K562 (cell line): ENCODE data around the gene SDCBP2. TPM values are rescaled to one million over a fixed set of nuclear protein-coding genes. Genes with fewer than 3 reads are reported as not detected.
A peak's percentile ranks its signal among the peaks of the same experiment; 100 is the strongest.

Source experiments
- ATAC-seq: fragments of 200-7000 bp; cut with Tn5 transposase; 3 replicates; pipeline ENCODE4 v1.9.1; 2020; ENCODE audit warnings: moderate library complexity
- BruUV-seq: library from RNA; stranded (reverse); fragments of 400-500 nt; replicated peaks from 2 replicates; lab custom pipeline; 2021; lab: Mats Ljungman, UMichigan
- CTCF ChIA-PET: fragments of 300-600 bp; formaldehyde crosslinking; extraction: SDS; loops from one replicate; lab custom pipeline; 2021; ENCODE audit warnings: low intra/inter-chr PET ratio; lab: Yijun Ruan, JAX
- POLR2A ChIA-PET: fragments of 300-600, 350-650 bp; sonication (Branson Sonifier 250); formaldehyde crosslinking; extraction: SDS; loops from one replicate; lab custom pipeline; 2021; ENCODE audit warnings: antibody characterized with exemption, inconsistent platforms; lab: Yijun Ruan, JAX
- DNase-seq, 4 experiments: peaks; one replicate each; pipeline versions ENCODE4 v3.0.0 to v3.0.0-alpha.2; 2011 to 2018; ENCODE audit warnings: low spot score in 3 of 4, mixed read lengths in 3 of 4; ENCODE audit errors: extremely low read depth in 1 of 4
- FAIRE-seq: peaks from 2 replicates; lab custom pipeline; 2011; peaks lifted over from hg19 to GRCh38; lab: Jason Lieb, UNC
- H2AFZ ChIP-seq: 2 replicates; pipeline ENCODE4 v1.6.0; 2011; ENCODE audit warnings: low read depth, low read length, control low read depth, inconsistent platforms
- H3K27ac ChIP-seq: fragments of 200-600 bp; 3 replicates; pipeline ENCODE4 v1.8.0; 2011; ENCODE audit warnings: low read depth, mild to moderate bottlenecking, control low read depth, inconsistent platforms, low read length, moderate library complexity, mixed read lengths; ENCODE audit errors: extremely low read depth
- H3K27me3 ChIP-seq, 2 experiments: fragments of 300-600 bp in 1 of 2; 2 replicates in 1 of 2; 3 replicates in 1 of 2; pipeline versions ENCODE4 v1.6.0 to v1.8.0; 2011; ENCODE audit warnings: inconsistent platforms in 2 of 2, low read length in 2 of 2, mild to moderate bottlenecking in 1 of 2, mixed read lengths in 1 of 2, moderate library complexity in 1 of 2; ENCODE audit not compliant: control insufficient read depth in 2 of 2, insufficient read depth in 2 of 2
- H3K36me3 ChIP-seq: fragments of 300-600 bp; 3 replicates; pipeline ENCODE4 v1.8.0; 2011; ENCODE audit warnings: mild to moderate bottlenecking, low read length, inconsistent platforms; ENCODE audit not compliant: control insufficient read depth, insufficient read depth
- H3K4me1 ChIP-seq, 2 experiments: fragments of 200-600 bp in 1 of 2; replicated peaks in 1 of 2; 2 replicates in 1 of 2; 3 replicates in 1 of 2; pipeline versions ENCODE4 v1.5.1 to v1.8.0; 2011; ENCODE audit warnings: inconsistent platforms in 2 of 2, low read length in 2 of 2, mild to moderate bottlenecking in 1 of 2, mixed read lengths in 1 of 2, moderate library complexity in 1 of 2; ENCODE audit not compliant: control insufficient read depth in 2 of 2, insufficient read depth in 2 of 2
- H3K4me2 ChIP-seq: 2 replicates; pipeline ENCODE4 v1.6.1; 2011; ENCODE audit warnings: low read length, control low read depth, inconsistent platforms, mixed read lengths; ENCODE audit not compliant: insufficient read depth
- H3K4me3 ChIP-seq: fragments of 200-600 bp; sonication (generic), shearing (Covaris generic); 2 replicates; pipeline ENCODE4 v1.5.1; 2016; ENCODE audit warnings: control low read depth, inconsistent platforms
- H3K79me2 ChIP-seq: fragments of 200-600 bp; 3 replicates; pipeline ENCODE4 v1.8.0; 2011; ENCODE audit warnings: low read length, inconsistent platforms; ENCODE audit not compliant: control insufficient read depth, insufficient read depth
- H3K9ac ChIP-seq, 2 experiments: 2 replicates each; pipeline versions ENCODE4 v1.6.0 to v1.6.1; 2011; ENCODE audit warnings: low read depth in 2 of 2, low read length in 2 of 2, control low read depth in 1 of 2, inconsistent platforms in 1 of 2, mild to moderate bottlenecking in 1 of 2, mixed read lengths in 1 of 2; ENCODE audit not compliant: insufficient read depth in 1 of 2
- H3K9me1 ChIP-seq: one replicate; pipeline ENCODE4 v1.6.0; 2011; ENCODE audit warnings: inconsistent platforms, mild to moderate bottlenecking, low read length, moderate library complexity; ENCODE audit not compliant: control insufficient read depth, insufficient read depth
- H3K9me3 ChIP-seq: replicated peaks from 2 replicates; pipeline ENCODE4 v1.5.1; 2011; ENCODE audit warnings: low read depth, low read length, inconsistent platforms; ENCODE audit not compliant: control insufficient read depth, insufficient read depth
- H4K20me1 ChIP-seq: replicated peaks from 2 replicates; pipeline ENCODE4 v1.6.1; 2011; ENCODE audit warnings: low read length, inconsistent platforms, mixed read lengths; ENCODE audit not compliant: control insufficient read depth, insufficient read depth
- GABPB2 ChIP-seq: fragments of 250-450 bp; sonication (Bioruptor Pico); conservative IDR thresholded peaks from 2 replicates; pipeline ENCODE4 v1.5.1; 2021; ENCODE audit warnings: mild to moderate bottlenecking
- LARP7 ChIP-seq: fragments of 450-650 bp; IDR thresholded peaks from 2 replicates; pipeline ENCODE4 v1.6.1; 2016
- ZBTB33 ChIP-seq: sonication (generic); formaldehyde crosslinking; IDR thresholded peaks from 2 replicates; pipeline ENCODE4 v1.8.1; 2023; ENCODE audit warnings: mild to moderate bottlenecking, missing genetic modification reagents
- ZNF324 ChIP-seq: fragments of 250-450 bp; sonication (Bioruptor Pico); IDR thresholded peaks from 2 replicates; pipeline ENCODE4 v1.4.0; 2020; ENCODE audit warnings: mild to moderate bottlenecking
- WGBS: fragments of 100-300 bp; shearing (Covaris generic); methylation state at CpG from one replicate; pipeline ENCODE4 v1.1.6; 2016; ENCODE audit warnings: low coverage, mixed read lengths; ENCODE audit not compliant: insufficient coverage; ENCODE audit errors: missing lambda C conversion rate; 5-methylcytosine and 5-hydroxymethylcytosine counted together
- in situ Hi-C: fragments of 300-500 bp; cut with MboI; formaldehyde crosslinking; loops from 4 replicates; pipeline ENCODE4 v1.15.0; 2018; ENCODE audit warnings: inconsistent platforms, mixed read lengths
- intact Hi-C: fragments of 100-400 bp; cut with micrococcal nuclease; formaldehyde crosslinking; loops from 2 replicates; pipeline ENCODE4 v1.14.2; 2022
- polyA plus RNA-seq, 8 experiments: library from polyadenylated mRNA; depleted of rRNA in 4 of 8; stranded (reverse) in 5 of 8; unstranded in 3 of 8; fragments of >200 nt; fragmentation: Nextera tagmentation in 2 of 8; fragmentation: Illumina TruSeq in 1 of 8; extraction: Ambion mirVana in 2 of 8; extraction: Trizol in 1 of 8; gene quantifications; 2 replicates each; pipeline versions ENCODE4 v1.2.1 to v1.2.3, GENCODE V29; 2011 to 2014; ENCODE audit warnings: inconsistent platforms in 1 of 8, missing spikeins in 1 of 8
- total RNA-seq, 7 experiments: library from RNA; depleted of rRNA in 6 of 7; stranded (reverse); fragments of >200 nt in 6 of 7; fragmentation: Illumina TruSeq in 2 of 7; extraction: Trizol in 2 of 7; gene quantifications; 2 replicates each; pipeline versions ENCODE4 v1.2.1 to v1.2.3, GENCODE V29; 2011 to 2021; ENCODE audit warnings: low replicate concordance in 1 of 7
- TF ChIP-seq, protein P1 (sequence below), 2 experiments: fragments of 450-650 bp in 1 of 2; sonication (generic) in 1 of 2; formaldehyde crosslinking in 1 of 2; IDR thresholded peaks; 2 replicates each; pipeline versions ENCODE4 v1.7.1 to v1.9.0; 2016 to 2022; ENCODE audit warnings: inconsistent platforms in 1 of 2, mild to moderate bottlenecking in 1 of 2, missing genetic modification reagents in 1 of 2

SDCBP2 gene
- total and polyA plus RNA-seq, 9 of the 15 experiments (the other 6 are each of a cell fraction or from before 2014, with no cell fraction given) = 0.06 to 1.2 (median 0.80) TPM

- Histone ChIP-seq H3K9me1 (no peaks in the 10 kb centered on the region), H3K36me3 (no peaks in the 10 kb centered on the region; the same call in 2 of the 3 replicates), H3K9me3 (no peaks in the 10 kb centered on the region), H4K20me1 (no peaks in the 10 kb centered on the region), H3K27me3 (no peaks in the 10 kb centered on the region), H2AFZ (no peak overlapping the region), H3K9ac (no peak overlapping the region), H3K79me2 (no peaks in the 10 kb centered on the region), H3K4me3 (no peak overlapping the region), H3K4me2 (no peak overlapping the region), H3K27ac (no peak overlapping the region), H3K4me1 (peaks cover 3 to 22% of the 10 kb centered on the region in 2 experiments; a peak in 4 of 5 replicates)
- ChIA-PET POLR2A (no interaction called here), CTCF (no interaction called here)
- ATAC-seq = no peak; the same call in 2 of the 3 replicates
- peak in 1 of 4 experiments; percentile 10 for DNase-seq
- no peak for FAIRE-seq
- in situ Hi-C loops = no loop called here
- intact Hi-C loops = loop anchor here (10.0 kb wide), 1 partner anchor 88 kb away; no protein-coding TSS in a partner anchor
- 0 out of 2 replicates have a peak, but pooled peaks have one; percentile 48 for TF ChIP-seq ZBTB33 (CRISPR knock-in tag)
- TF ChIP-seq, protein P1, sequence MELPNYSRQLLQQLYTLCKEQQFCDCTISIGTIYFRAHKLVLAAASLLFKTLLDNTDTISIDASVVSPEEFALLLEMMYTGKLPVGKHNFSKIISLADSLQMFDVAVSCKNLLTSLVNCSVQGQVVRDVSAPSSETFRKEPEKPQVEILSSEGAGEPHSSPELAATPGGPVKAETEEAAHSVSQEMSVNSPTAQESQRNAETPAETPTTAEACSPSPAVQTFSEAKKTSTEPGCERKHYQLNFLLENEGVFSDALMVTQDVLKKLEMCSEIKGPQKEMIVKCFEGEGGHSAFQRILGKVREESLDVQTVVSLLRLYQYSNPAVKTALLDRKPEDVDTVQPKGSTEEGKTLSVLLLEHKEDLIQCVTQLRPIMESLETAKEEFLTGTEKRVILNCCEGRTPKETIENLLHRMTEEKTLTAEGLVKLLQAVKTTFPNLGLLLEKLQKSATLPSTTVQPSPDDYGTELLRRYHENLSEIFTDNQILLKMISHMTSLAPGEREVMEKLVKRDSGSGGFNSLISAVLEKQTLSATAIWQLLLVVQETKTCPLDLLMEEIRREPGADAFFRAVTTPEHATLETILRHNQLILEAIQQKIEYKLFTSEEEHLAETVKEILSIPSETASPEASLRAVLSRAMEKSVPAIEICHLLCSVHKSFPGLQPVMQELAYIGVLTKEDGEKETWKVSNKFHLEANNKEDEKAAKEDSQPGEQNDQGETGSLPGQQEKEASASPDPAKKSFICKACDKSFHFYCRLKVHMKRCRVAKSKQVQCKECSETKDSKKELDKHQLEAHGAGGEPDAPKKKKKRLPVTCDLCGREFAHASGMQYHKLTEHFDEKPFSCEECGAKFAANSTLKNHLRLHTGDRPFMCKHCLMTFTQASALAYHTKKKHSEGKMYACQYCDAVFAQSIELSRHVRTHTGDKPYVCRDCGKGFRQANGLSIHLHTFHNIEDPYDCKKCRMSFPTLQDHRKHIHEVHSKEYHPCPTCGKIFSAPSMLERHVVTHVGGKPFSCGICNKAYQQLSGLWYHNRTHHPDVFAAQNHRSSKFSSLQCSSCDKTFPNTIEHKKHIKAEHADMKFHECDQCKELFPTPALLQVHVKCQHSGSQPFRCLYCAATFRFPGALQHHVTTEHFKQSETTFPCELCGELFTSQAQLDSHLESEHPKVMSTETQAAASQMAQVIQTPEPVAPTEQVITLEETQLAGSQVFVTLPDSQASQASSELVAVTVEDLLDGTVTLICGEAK (IDR thresholded peaks at IDR 0.05) = no peak
- TF ChIP-seq, protein P1 (CRISPR knock-in tag; IDR thresholded peaks at IDR 0.05) = no peak
- no peak for TF ChIP-seq LARP7
- TF ChIP-seq ZNF324 (CRISPR knock-in tag) = no peak
- TF ChIP-seq GABPB2 = no peak
- 38% methylated on average over 8 of the region's 12 CpGs for WGBS
- BruUV-seq = no TSS peak
Measured at GRCh38 chr20:1302685-1303541, 26.0 kb downstream of the SDCBP2 start.
